Measurements from ENCODE around the gene TERT.

Gene TERT

DNA sequence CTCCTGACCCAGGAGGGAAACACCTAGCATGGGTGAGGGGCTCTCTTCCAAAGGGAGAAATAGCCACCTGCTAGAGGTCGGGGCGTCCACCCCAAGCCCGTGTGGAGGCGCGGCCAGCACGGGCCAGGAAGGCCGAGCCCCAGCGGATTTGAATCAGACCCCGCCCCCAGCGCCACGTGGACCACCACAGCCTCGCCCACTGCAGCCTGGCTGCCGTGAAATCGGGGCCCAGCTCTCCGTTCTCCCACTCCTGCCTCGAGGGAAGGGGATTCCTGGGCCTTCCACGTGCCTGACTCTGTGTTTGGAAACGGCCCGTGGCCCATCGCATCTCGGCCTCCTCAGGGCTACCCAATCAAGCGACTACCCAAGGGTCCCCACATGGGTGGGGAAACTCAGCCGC is 38.1 kb downstream of the TERT start:
- Histone ChIP-seq H2AFZ (ENCODE audit: low read depth, low read length) (no peak overlapping the region), H3K4me2 (ENCODE audit: insufficient read depth, low read length) (no peak overlapping the region), H3K9me3 (ENCODE audit: insufficient read depth, low read length, severe bottlenecking) (peaks cover 7% of the 10 kb centered on the region), H3K79me2 (ENCODE audit: insufficient read depth, low read length) (no peaks in the 10 kb centered on the region), H3K36me3 (ENCODE audit: insufficient read depth, low read length) (no peaks in the 10 kb centered on the region), H4K20me1 (ENCODE audit: insufficient read depth, low read length) (no peaks in the 10 kb centered on the region), H3K4me1 (ENCODE audit: insufficient read depth, low read length) (peaks cover 20% of the 10 kb centered on the region), H3K4me3 (ENCODE audit: low read depth in 1 of 2, low read length in 2 of 2) (no peak overlapping the region), H3K9ac (ENCODE audit: low read depth, low read length) (no peak overlapping the region), H3K27ac (ENCODE audit: low read length) (no peak overlapping the region), H3K27me3 (ENCODE audit: insufficient read depth, low read length, poor library complexity) (no peaks in the 10 kb centered on the region)
- no peak for ATAC-seq (ENCODE audit: insufficient read depth, low read depth)
- no peak for DNase-seq
- TF ChIP-seq, protein P1, sequence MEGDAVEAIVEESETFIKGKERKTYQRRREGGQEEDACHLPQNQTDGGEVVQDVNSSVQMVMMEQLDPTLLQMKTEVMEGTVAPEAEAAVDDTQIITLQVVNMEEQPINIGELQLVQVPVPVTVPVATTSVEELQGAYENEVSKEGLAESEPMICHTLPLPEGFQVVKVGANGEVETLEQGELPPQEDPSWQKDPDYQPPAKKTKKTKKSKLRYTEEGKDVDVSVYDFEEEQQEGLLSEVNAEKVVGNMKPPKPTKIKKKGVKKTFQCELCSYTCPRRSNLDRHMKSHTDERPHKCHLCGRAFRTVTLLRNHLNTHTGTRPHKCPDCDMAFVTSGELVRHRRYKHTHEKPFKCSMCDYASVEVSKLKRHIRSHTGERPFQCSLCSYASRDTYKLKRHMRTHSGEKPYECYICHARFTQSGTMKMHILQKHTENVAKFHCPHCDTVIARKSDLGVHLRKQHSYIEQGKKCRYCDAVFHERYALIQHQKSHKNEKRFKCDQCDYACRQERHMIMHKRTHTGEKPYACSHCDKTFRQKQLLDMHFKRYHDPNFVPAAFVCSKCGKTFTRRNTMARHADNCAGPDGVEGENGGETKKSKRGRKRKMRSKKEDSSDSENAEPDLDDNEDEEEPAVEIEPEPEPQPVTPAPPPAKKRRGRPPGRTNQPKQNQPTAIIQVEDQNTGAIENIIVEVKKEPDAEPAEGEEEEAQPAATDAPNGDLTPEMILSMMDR (IDR thresholded peaks at IDR 0.05; ENCODE audit: borderline replicate concordance, extremely low read depth, low read length, poor library complexity, severe bottlenecking) = no peak
- no peak for TF ChIP-seq EZH2 (IDR thresholded peaks at IDR 0.05; ENCODE audit: borderline replicate concordance, low read depth, low read length, severe bottlenecking)

DNA sequence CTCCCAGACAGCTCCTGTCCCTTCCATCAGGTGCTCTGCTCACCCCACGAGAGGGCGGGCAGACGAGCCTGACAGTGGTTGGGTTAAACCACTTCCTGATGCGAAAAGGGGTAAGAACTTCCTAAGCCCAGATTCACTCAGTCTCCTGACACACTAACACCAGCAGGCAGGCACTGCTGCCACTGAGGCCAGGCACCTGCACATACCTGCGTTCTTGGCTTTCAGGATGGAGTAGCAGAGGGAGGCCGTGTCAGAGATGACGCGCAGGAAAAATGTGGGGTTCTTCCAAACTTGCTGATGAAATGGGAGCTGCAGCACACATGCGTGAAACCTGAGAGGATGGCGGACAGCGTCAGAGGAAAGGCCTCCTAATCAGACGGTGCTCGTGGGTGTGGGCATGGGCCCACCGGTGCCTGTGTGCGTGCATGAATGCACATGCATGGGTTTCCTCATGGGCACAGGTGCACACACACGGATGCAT is 39.7 kb downstream of the TERT start:
- Histone ChIP-seq H2AFZ (ENCODE audit: low read depth, low read length) (no peak overlapping the region), H3K36me3 (ENCODE audit: insufficient read depth, low read length) (no peaks in the 10 kb centered on the region)
- TF ChIP-seq EZH2 (IDR thresholded peaks at IDR 0.05; ENCODE audit: borderline replicate concordance, low read depth, low read length, severe bottlenecking) = no peak
- TF ChIP-seq, protein P1 (IDR thresholded peaks at IDR 0.05; ENCODE audit: borderline replicate concordance, extremely low read depth, low read length, poor library complexity, severe bottlenecking) = peak; percentile 24

DNA sequence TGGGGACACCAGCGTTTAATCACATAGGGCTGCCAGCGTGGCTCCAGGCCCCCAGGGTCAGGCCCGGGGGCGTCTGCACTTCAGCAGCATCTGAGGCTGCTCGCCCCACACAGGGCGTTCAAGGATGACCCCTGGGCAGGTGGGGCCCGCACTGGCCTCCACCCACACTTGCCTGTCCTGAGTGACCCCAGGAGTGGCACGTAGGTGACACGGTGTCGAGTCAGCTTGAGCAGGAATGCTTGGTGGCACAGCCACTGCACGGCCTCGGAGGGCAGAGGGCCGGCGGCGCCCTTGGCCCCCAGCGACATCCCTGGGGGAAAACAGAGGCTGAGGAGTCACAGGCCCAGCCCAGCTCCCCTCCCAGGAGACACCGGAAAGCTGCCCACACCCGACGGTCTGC is 40.7 kb downstream of the TERT start:
- TF ChIP-seq EZH2 (IDR thresholded peaks at IDR 0.05; ENCODE audit: borderline replicate concordance, low read depth, low read length, severe bottlenecking) = no peak
- TF ChIP-seq, protein P1 (IDR thresholded peaks at IDR 0.05; ENCODE audit: borderline replicate concordance, extremely low read depth, low read length, poor library complexity, severe bottlenecking) = no peak
- Histone ChIP-seq H3K9ac (ENCODE audit: low read depth, low read length) (no peak overlapping the region), H3K4me1 (ENCODE audit: insufficient read depth, low read length) (peaks cover 20% of the 10 kb centered on the region), H3K9me3 (ENCODE audit: insufficient read depth, low read length, severe bottlenecking) (no peaks in the 10 kb centered on the region), H3K79me2 (ENCODE audit: insufficient read depth, low read length) (no peaks in the 10 kb centered on the region), H3K27me3 (ENCODE audit: insufficient read depth, low read length, poor library complexity) (no peaks in the 10 kb centered on the region), H3K27ac (ENCODE audit: low read length) (peak overlapping the region; percentile 71), H3K4me3 (ENCODE audit: low read depth in 1 of 2, low read length in 2 of 2) (no peak overlapping the region), H4K20me1 (ENCODE audit: insufficient read depth, low read length) (no peaks in the 10 kb centered on the region), H3K36me3 (ENCODE audit: insufficient read depth, low read length) (no peaks in the 10 kb centered on the region), H3K4me2 (ENCODE audit: insufficient read depth, low read length) (no peak overlapping the region), H2AFZ (ENCODE audit: low read depth, low read length) (no peak overlapping the region)
- ATAC-seq (ENCODE audit: insufficient read depth, low read depth) = no peak
- DNase-seq = no peak

More for the DNA sequence above, 39.7 kb downstream of the TERT start:
- H3K4me3 ChIP-seq (ENCODE audit: low read depth in 1 of 2, low read length in 2 of 2) = no peak overlapping the region
- DNase-seq = peak; percentile 77
- no peaks in the 10 kb centered on the region for H3K79me2 ChIP-seq (ENCODE audit: insufficient read depth, low read length)
- peak; percentile 95 for ATAC-seq (ENCODE audit: insufficient read depth, low read depth)
- H3K27me3 ChIP-seq (ENCODE audit: insufficient read depth, low read length, poor library complexity) = no peaks in the 10 kb centered on the region
- H3K4me2 ChIP-seq (ENCODE audit: insufficient read depth, low read length) = peak overlapping the region; percentile 13; the same call in 1 of the 2 replicates
- no peaks in the 10 kb centered on the region for H3K9me3 ChIP-seq (ENCODE audit: insufficient read depth, low read length, severe bottlenecking)
- peaks cover 20% of the 10 kb centered on the region for H3K4me1 ChIP-seq (ENCODE audit: insufficient read depth, low read length)
- H3K9ac ChIP-seq (ENCODE audit: low read depth, low read length) = no peak overlapping the region
- no peaks in the 10 kb centered on the region for H4K20me1 ChIP-seq (ENCODE audit: insufficient read depth, low read length)
- peak overlapping the region; percentile 71 for H3K27ac ChIP-seq (ENCODE audit: low read length)
